Activated CD8-positive, alpha-beta memory T cell treated with anti-CD3 and anti-CD28 coated beads, Interleukin-2, amount 50 U/mL, for 24 hours (primary cell): Measurements from ENCODE around the gene PYGB.

Experiments
- DNase-seq: peaks from one replicate; pipeline ENCODE4 v3.0.0-alpha.2; 2020; ENCODE audit errors: extremely low read depth

The PYGB gene

GRCh38 chr20:25283221-25283951 lies 35.5 kb downstream of the PYGB start:
- DNase-seq: no peak

- DNase-seq: no peak
Observed at GRCh38 chr20:25284131-25284601, 36.3 kb downstream of the PYGB start.

- DNase-seq: no peak
Observed at GRCh38 chr20:25285091-25285647, 37.3 kb downstream of the PYGB start.

- no peak for DNase-seq
Observed at GRCh38 chr20:25285856-25286798, 38.2 kb downstream of the PYGB start.

GRCh38 chr20:25286917-25287316 lies 39.0 kb downstream of the PYGB start:
- DNase-seq: no peak

GRCh38 chr20:25287631-25288290 lies 39.9 kb downstream of the PYGB start:
- no peak for DNase-seq

- no peak for DNase-seq
Observed at GRCh38 chr20:25288291-25289181, 40.7 kb downstream of the PYGB start.

- DNase-seq: no peak
Observed at GRCh38 chr20:25289886-25290597, 42.2 kb downstream of the PYGB start.

- no peak for DNase-seq
Observed at GRCh38 chr20:25290646-25291431, 43.0 kb downstream of the PYGB start.

GRCh38 chr20:25291432-25292133 lies 43.7 kb downstream of the PYGB start:
- DNase-seq: no peak

GRCh38 chr20:25292176-25292891 lies 44.4 kb downstream of the PYGB start:
- DNase-seq: no peak

- no peak for DNase-seq
Observed at GRCh38 chr20:25293507-25293906, 45.6 kb downstream of the PYGB start.

- no peak for DNase-seq
Observed at GRCh38 chr20:25293910-25294458, 46.1 kb downstream of the PYGB start.

GRCh38 chr20:25294459-25295385 lies 46.8 kb downstream of the PYGB start:
- peak; percentile 12 for DNase-seq

- DNase-seq: no peak
Observed at GRCh38 chr20:25295386-25296093, 47.7 kb downstream of the PYGB start.
